Stimulated activated CD8-positive, alpha-beta memory T cell treated with anti-CD3 and anti-CD28 coated beads, Interleukin-12 subunit alpha, Interleukin-12 subunit beta, amount 100 ng/mL, for 24 hours (primary cell): ENCODE data around the gene NUPR2.
"Not testable (repeated sequence)": the region's sequence is repeated elsewhere in the genome, so short reads cannot be mapped to it uniquely, and the experiment has no call there.

Experiments used
- DNase-seq: peaks from one replicate; pipeline ENCODE4 v3.0.0-alpha.2; 2020; ENCODE audit errors: extremely low read depth

The NUPR2 gene, protein sequence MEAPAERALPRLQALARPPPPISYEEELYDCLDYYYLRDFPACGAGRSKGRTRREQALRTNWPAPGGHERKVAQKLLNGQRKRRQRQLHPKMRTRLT

DNA sequence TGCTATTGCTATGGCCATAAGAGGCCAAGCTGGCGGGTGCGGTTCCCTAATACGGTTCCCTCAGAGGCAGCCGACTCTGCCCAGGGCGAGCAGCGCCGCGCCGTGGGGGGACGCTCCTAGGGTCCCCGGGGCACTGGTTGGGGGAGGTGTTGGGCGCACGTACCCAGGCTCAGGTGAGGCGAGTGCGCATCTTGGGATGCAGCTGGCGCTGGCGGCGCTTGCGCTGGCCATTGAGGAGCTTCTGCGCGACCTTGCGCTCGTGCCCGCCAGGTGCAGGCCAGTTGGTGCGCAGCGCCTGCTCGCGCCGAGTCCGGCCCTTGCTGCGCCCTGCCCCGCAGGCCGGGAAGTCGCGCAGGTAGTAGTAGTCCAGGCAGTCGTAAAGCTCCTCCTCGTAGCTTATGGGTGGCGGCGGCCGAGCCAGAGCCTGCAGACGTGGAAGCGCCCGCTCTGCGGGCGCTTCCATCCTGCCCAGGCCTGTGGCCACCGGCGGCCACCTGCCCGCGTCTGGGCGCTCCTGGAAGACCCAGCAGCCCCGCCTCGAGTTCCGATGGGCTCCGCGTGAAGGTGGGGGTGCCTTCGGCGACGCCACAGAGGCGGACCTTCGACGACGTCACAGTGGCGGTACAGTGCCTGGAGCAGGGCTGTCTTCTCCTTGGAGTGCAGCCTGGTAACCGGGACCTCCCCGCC is at the start of gene NUPR2:
Gene NUPR2, minus strand, starts transcription at position 566 of the 687 bp plus-strand sequence. Its CDS starts 103 bp downstream, at position 463.
- no peak for DNase-seq

DNA sequence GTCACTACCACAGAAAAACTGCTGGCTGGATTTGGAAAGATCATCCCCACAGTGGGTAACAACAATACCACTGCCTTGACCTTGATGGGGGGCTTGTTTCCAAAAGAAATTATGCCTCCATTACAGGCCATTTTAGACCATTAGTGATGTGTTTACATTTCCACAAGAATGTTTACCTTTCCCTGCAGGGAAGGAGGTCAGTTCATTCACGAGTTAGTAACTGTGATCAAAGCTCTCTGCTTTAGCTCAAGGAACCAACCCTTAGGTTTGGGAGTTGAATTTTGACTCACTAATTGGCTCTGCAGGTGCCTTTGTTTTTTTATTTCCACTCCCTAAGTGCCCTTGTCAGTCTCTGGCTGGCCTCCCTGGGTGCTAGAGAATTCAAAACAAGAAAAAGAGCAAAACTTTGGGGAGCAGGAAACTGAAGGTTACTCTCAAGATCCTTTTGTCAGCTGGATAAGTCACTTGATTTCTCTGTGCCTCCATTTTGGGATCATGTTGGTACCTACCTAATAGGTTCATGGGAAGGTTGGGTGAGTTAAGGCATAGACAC is 41.1 kb upstream of the NUPR2 start:
- no peak for DNase-seq

DNA sequence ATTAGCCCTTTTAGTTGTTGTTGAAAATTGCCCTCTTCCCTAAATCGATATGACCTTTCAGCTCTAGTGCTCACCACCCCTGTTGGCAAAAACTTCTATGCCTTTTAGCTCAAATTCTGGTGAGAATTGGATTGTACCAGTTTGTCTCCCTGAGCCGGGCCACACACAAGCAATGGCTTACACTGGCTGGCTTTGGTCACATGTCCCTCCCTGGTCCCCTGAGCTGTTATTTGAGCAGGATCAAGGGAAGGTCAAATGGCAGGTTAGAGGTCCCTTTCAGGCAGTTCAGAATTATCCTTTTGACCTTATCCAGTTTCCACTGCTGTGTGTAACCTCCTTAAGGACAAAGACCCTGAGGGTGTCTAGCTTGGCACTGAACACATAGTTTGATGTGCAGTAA is 14.8 kb upstream of the NUPR2 start:
- not testable (repeated sequence) for DNase-seq

DNA sequence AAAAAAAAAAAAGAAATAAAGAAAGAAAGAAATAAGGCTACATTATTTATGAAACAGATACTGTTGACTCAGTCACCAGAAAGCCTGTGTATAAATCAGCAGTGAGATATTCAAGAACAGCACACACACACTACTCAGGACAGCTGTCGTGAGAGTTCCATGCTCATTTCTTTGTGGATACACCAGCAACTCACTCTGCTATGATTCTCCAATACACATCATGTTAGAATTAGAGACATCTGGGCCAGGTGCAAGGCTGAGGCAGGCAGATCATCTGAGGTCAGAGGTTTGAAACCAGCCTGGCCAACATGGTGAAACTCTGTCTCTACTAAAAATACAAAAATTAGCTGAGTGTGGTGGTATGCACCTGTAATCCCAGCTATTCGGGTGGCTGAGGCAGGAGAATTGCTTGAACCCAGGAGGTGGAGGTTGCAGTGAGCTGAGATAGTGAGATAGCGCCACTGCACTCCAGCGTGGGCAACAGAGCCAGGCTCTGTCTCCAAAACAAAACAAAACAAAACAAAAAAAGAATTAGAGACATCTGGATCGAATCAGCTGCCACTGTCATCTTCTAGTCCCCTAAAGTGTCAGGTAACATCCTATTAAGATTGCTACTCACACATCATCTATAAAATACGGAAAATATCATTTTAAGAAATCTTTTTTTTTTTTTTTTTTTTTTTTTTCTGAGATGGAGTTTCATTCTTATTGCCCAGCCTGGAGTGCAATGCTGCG is 11.2 kb upstream of the NUPR2 start:
- DNase-seq = no peak

DNA sequence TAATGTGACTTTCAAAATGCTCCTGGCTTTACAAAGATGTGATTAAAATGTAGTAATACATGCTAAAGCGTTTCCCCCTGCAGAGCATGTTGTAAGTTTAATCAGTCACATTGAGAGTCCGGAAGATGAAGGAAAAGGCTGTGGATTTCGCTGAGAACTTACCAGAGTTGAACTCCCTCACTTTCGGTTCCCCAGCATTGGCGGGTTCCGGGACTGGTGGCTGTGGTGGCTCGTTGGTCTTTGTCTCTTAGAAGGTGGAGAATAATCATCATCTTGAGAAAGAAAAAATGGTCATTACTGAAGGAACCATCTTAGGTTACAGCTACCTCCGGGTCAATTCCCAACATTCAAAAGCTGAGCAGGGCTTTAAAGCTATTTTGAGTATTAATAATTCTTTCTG is 9.6 kb upstream of the NUPR2 start:
- no peak for DNase-seq

DNA sequence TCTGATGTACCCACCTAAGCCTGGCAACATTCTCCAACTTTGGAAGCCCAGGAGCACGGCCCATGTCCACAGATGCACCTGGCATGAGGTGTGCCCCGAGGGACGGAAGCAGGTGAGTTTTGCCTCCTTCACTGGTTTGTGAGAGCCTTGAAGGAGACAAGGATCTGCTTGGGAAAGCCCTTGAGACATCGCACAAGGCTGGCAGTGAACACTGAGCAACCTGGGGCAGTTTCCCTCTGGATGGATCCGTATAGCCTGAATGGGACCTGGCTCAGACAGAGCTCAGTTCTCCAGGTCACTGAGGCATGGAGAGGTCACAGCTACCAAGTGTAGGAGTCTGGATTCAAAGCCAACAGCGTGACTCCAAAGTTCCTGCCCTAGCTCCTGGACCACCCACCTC is 8.8 kb upstream of the NUPR2 start:
- no peak for DNase-seq

DNA sequence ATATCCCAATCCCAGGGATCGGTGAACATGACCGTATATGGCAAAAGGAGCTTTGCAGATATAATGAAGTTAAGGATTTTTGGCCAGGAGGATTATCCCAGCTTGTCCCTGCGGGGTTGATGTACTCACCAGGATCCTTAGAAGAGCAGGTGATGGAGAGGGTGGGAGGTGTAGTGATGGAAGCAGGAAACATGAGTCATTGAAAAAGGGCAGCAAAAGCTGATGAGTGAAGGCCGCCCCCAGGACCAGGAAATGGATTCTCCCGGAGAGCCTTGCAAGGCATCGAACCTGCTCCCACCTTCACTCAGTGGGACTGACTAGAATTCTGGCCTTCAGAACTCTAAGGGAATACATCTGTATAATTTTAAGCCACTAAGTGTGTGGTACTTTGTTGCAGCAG is 5.2 kb upstream of the NUPR2 start:
- DNase-seq = no peak

DNA sequence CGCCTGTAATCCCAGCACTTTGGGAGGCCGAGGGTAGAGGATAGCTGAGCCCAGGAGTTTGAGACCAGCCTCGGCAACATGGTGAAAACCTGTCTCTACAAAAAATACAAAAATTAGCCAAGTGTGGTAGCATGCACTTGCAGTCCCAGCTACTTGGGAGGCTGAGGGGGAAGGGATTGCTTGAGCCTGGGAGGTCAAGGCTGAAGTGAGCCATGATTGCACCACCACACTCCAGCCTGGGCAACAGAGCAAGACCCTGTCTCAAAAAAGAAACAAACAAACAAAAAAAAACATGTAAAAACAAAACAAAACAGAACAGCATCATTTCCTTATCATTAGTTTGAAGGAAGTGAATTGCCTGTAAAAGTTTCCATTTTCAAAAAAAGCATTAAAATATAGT is 4.0 kb downstream of the NUPR2 start:
- not testable (repeated sequence) for DNase-seq

DNA sequence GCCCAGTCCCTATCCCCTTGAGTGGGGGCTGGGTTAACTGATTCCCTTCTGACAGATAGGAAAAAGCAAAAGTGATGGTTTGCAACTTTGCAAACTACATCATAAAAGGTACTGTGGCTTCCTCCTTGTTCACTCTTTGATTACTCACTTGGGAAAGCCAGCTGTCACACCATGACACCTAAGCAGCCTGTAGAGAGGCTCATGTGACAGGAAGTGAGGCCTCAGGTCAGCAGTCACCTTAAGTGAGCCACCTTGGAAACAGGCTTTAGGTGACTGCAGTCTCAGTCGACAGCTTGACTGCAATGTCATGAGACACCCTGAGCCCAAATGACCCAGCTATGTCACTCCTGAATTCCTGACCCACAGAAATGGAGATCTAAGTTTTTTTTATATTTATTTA is 5.6 kb downstream of the NUPR2 start:
- DNase-seq = no peak

DNA sequence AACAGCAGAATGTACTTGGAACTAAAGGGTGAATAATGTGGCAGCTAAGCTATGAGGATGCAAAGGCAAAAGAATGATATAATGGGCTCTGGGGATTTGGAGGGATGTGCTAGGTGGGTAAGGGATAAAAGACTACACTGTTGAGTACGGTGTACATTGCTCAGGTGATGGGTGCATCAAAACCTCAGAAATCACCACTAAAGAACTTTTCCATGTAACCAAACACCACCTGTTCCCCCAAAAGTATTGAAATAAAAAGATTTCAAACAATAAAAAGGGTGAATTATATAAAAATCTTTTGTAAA is 8.3 kb downstream of the NUPR2 start:
- DNase-seq = no peak

DNA sequence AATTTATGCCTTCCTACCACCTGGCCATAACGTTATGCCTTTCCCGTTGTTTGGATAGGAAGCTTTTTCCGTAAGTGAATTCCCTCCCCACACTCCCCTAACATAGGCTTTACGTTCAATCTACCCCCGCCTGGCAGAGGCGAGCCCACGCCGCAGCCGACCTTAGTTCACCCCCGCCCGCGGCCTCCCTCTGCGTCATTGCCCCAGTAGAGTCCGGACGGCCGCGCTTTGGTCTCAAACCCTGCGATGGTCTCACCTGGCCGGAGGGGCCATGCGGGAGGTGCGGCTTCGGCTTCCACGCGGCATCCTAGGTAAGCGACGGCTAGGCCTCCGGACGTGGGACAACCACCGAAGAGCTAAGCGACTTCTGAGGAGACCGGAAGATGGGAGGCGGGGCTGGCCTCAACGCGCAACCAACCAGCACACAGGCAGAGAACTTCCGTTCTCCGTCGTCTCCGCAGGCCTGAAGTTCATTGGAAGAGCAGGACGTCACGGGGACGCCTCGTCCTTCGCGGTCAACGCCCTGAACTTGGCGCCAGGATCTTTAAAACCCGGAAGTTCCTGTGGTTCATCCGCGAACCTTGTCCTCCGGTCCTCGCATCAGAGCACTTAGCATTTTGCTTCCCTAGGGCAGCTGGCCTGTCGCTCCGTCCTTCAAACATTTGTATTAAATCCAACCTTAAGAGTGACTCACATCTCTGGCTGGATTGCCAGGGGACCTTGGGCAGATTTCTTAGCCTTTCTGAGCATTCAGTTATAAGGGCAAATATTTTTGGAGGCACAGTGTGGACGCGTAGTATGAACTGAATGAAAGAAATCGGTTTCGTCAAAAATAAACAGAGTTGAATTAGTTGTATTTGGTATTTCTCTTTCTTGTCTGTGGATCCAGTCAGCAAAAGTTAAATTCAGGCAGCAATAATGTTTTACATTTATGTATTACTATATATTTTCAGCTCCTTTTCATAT is 9.8 kb downstream of the NUPR2 start, which contains the start of gene CHCHD2:
Gene CHCHD2, minus strand, starts transcription at position 369 of the 966 bp plus-strand sequence. Its CDS starts 63 bp downstream, at position 306.
- DNase-seq = peak; percentile 89

DNA sequence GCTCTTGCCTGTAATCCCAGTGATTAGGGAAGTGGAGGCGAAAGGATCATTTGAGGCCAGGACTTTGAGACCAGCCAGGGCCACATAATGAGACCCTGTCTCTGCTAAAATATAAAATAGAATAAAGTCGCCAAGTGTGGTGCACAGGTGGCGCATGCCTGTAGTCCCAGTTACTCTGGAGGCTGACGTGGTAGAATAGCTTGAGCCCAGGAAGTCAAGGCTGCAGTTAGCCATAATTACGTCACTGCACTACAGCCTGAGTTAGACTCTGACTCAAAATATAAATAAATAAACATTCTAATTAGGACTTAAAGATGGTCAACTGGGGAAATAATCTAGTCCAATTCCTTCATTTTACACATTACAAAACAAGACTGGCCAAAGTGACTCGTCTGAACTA is 10.7 kb downstream of the NUPR2 start:
- DNase-seq = no peak

DNA sequence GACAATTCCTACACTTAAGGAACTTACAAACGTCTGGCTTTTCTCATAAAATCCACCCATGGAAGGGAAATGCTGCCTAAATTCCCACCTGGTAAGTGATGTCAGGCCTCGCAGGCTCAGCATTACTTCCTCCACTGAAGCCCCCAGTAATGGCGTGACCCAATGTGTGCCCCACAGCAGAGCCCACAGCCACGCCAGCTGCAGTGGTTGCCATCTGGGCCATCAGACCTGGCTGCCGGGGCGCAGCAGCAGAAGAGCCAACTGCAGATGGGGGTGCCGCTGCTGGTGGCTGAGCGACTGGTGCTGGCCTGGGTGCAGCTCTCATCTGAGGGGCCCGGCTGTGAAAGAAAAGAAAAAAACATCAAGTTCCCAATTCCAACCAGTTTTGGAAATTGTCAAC is 12.1 kb downstream of the NUPR2 start:
- not testable (repeated sequence) for DNase-seq

DNA sequence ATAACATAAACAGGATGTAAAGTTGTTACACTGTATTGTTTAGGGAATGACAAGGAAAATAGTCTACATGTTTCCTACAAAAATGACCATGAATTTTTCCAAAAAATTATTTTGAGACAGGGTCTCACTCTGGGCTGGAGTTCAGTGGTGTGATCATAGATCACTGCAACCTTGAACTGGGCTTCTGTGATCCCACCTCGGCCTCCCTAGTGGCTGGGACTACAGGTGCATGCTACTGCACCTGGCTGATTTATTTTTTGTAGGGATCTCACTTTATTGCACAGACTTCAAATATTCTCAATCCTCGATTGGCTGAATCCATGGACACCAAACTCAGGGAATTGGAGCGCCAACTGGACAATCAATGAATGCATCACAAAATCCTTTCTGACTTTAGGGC is 16.6 kb downstream of the NUPR2 start:
- DNase-seq = no peak

DNA sequence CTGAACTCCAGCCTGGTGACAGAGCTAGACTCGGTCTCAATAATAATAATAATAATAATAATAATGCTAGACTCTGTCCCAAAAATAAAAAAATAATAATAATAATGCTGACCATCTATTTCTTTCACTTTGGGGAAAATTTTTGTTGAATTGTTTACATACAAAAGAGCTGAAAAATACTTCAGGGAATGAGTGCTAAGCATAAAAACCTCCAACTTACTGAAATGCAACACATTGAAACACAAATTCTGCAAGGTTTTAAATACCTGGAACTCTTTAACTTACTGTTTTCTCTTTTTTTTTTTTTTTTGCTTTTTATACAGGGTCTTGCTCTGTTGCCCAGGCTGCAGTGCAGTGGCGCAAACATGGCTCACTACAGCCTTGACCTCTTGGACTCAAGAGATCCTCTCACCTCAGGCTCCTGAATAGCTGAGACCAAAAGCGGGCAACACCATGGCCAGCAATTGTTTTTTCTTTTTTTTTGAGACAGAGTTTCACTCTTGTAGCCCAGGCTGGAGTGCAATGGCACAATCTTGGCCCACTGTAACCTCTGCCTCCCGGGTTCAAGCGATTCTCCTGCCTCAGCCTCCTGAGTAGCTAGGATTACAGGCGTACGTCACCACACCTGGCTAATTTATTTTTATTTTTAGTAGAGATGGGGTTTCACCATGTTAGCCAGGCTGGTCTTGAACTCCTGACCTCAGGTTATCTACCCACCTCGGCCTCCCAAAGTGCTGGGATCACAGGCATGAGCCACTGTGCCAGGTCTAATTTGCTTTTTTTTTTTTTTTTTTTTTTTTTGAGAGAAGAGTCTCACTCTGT is 17.8 kb downstream of the NUPR2 start:
- DNase-seq = not testable (repeated sequence)

DNA sequence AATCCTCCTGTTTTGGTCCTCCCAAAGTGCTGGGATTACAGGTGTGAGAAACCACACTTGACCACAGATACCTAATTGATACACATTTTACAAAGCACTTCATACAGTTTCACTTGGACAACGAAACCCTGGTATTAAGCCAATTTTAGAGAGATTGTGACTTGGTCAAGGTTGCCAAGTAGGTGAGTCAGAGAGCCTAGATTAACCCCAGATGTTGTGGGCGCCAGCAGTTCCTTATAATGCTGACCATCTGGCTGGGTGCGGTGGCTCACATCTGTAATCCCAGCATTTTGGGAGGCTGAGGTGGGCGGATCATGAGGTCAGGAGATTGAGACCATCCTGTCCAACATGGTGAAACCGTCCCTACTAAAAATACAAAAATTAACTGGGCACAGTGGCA is 18.5 kb downstream of the NUPR2 start:
- DNase-seq = no peak

DNA sequence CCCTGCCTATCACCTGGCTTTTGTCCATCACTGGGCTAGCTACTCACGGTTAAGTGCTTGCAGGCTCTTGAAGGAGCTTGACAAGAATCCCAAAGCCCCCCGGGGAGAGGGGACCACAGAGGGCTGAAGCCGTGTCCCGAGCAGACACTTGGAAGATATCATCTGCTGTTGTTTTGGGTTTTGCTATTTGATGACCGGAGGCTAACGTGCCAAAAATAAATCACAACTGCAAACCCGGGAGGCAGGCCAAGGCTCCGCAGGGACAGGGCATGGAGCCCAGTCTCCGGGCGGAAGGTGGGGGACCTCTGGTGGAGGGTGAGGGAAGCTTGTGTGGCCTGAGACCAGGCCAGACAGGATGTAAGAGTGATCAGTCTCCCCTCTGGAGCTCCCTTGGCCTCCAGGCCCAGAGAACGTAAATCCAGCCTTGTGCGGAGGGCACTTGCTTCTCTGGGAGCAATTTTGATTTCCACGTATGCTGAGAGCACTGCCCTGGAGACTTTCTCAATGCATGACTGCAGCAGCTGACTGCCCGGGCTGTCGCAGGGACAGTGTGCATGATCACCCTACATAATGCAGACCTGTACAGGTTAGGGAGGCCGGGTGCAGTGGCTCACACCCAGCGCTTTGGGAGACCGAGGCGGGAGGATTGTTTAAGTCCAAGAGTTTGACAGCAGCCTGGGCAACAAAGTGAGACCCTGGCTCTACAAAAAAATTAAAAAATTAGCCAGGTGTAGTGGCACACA is 23.3 kb downstream of the NUPR2 start, which contains the start of gene PHKG1:
Gene PHKG1, minus strand, starts transcription at position 164 of the 743 bp plus-strand sequence. CDS start 4,011 bp downstream, outside the sequence.
- DNase-seq = no peak

DNA sequence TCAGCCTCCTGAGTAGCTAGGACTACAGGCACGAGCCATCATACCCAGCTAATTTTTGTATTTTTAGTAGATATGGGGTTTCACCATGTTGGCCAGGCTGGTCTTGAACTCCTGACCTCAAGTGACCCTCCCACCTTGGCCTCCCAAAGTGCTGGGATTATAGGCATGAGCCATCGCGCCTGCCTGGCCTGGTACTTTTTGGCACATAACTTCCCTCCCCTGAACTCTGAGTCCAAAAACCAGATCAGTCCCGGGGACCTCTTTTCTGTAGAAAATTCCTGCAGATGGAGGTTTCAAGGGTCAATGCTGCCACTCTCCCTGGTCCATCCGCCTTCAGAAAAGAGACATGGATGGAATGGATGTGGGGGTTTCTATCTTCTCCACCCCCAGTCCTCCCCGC is 23.8 kb downstream of the NUPR2 start:
- not testable (repeated sequence) for DNase-seq

DNA sequence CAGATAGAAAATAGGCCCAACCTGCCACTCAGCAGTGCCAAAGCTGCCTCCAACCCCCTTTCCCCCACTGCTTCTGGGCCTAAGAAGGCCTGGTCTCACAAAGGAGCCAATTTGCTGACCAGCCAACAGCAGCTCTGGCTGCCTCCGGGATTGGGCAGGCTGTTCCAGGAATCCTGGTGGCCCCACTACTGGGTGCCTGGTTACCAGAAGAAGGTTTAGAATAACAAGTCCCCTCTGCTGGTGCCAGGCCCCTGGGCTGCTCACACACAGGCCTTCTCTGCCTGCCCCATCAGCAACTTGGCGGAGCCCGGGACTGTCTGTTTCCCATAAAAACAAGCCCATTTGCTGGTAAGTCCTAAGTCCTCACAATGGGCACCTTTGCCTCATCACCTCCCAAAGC is 24.6 kb downstream of the NUPR2 start:
- no peak for DNase-seq

DNA sequence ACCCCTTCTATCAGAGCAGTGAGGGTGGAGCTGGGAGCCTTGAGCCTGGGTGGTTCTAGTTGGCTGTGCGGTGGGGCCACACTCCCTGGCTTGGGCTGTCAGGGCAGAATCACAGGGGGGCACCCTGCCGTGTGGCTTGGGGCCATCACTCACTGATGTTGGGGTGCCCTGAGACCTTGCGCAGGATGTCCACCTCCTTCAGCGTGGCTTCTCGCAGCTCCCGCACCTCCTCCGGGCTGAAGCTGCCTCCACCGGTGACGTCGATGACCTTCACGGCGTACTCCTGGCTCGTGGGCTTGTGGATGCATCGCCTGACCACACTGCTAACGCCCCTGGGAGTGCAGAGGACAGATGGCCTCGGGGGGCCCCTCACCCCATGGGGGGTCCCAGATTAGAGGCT is 28.8 kb downstream of the NUPR2 start:
- no peak for DNase-seq
